HEK293 (cell line): ENCODE data around the gene ENAH.

Source experiments
- CTCF ChIA-PET: fragments of 350-600 bp; formaldehyde crosslinking; extraction: SDS; loops from one replicate; lab custom pipeline; 2021; ENCODE audit warnings: antibody characterized with exemption; lab: Yijun Ruan, JAX
- POLR2A ChIA-PET: fragments of 300-600 bp; formaldehyde crosslinking; extraction: SDS; loops from one replicate; lab custom pipeline; 2020; ENCODE audit warnings: antibody characterized with exemption, inconsistent platforms; lab: Yijun Ruan, JAX
- H3K27ac ChIP-seq: fragments of 200-500 bp; sonication (Bioruptor generic); 2 replicates; pipeline ENCODE4 v1.5.1; 2014; ENCODE audit warnings: low read depth, low read length, control low read depth, inconsistent platforms; ENCODE audit errors: extremely low read depth
- H3K36me3 ChIP-seq, 2 experiments: fragments of 200-500 bp in 1 of 2; sonication (Bioruptor generic) in 1 of 2; 1 replicate in 1 of 2; 2 replicates in 1 of 2; pipeline ENCODE4 v1.5.1; 2014 to 2017; ENCODE audit warnings: inconsistent platforms in 2 of 2, low read length in 2 of 2; ENCODE audit not compliant: control insufficient read depth in 2 of 2, insufficient read depth in 1 of 2
- H3K4me1 ChIP-seq: fragments of 200-500 bp; sonication (Bioruptor generic); 2 replicates; pipeline ENCODE4 v1.5.1; 2014; ENCODE audit warnings: mild to moderate bottlenecking, low read length, inconsistent platforms; ENCODE audit not compliant: control insufficient read depth, insufficient read depth
- H3K4me3 ChIP-seq: 2 replicates; pipeline ENCODE4 v1.5.1; 2011; ENCODE audit warnings: low read depth, mild to moderate bottlenecking, control low read depth, low read length, moderate library complexity
- H3K9me3 ChIP-seq: fragments of 200-500 bp; sonication (Bioruptor generic); 2 replicates; pipeline ENCODE4 v1.5.1; 2014; ENCODE audit warnings: low read depth, low read length, inconsistent platforms; ENCODE audit not compliant: control insufficient read depth, insufficient read depth
- EGR2 ChIP-seq: fragments of 450-650 bp; formaldehyde crosslinking; IDR thresholded peaks from 2 replicates; pipeline ENCODE4 v1.5.1; 2016; ENCODE audit warnings: low read depth, missing biosample characterization, missing genetic modification characterization
- FEZF1 ChIP-seq: fragments of 450-650 bp; formaldehyde crosslinking; IDR thresholded peaks from 2 replicates; pipeline ENCODE4 v1.5.1; 2016; ENCODE audit warnings: missing biosample characterization, missing genetic modification characterization
- GFI1B ChIP-seq: fragments of 450-650 bp; formaldehyde crosslinking; IDR thresholded peaks from 2 replicates; pipeline ENCODE4 v1.5.1; 2016; ENCODE audit warnings: missing biosample characterization, missing genetic modification characterization
- KLF16 ChIP-seq: fragments of 450-650 bp; formaldehyde crosslinking; IDR thresholded peaks from 2 replicates; pipeline ENCODE4 v1.5.1; 2017; ENCODE audit warnings: missing biosample characterization, missing genetic modification characterization
- MEIS1 ChIP-seq: sonication (generic); formaldehyde crosslinking; IDR thresholded peaks from 2 replicates; pipeline ENCODE4 v1.8.1; 2022; ENCODE audit warnings: missing genetic modification reagents, mild to moderate bottlenecking, borderline replicate concordance
- MYNN ChIP-seq: fragments of 450-650 bp; formaldehyde crosslinking; IDR thresholded peaks from 2 replicates; pipeline ENCODE4 v1.5.1; 2016; ENCODE audit warnings: missing biosample characterization, missing genetic modification characterization, borderline replicate concordance
- SETDB1 ChIP-seq: IDR thresholded peaks from one replicate; pipeline ENCODE4 v1.6.1; 2017; ENCODE audit warnings: mild to moderate bottlenecking, low read length, moderate library complexity, mixed read lengths; ENCODE audit not compliant: insufficient read length
- SP2 ChIP-seq: fragments of 450-650 bp; formaldehyde crosslinking; IDR thresholded peaks from 2 replicates; pipeline ENCODE4 v1.5.1; 2016; ENCODE audit warnings: missing biosample characterization, missing genetic modification characterization
- WT1 ChIP-seq: fragments of 450-650 bp; formaldehyde crosslinking; IDR thresholded peaks from 2 replicates; pipeline ENCODE4 v1.5.1; 2016; ENCODE audit warnings: missing biosample characterization, missing genetic modification characterization
- ZBTB1 ChIP-seq: fragments of 450-650 bp; formaldehyde crosslinking; IDR thresholded peaks from 2 replicates; pipeline ENCODE4 v1.5.1; 2016; ENCODE audit warnings: missing biosample characterization, missing genetic modification characterization
- ZBTB17 ChIP-seq: fragments of 450-650 bp; formaldehyde crosslinking; IDR thresholded peaks from 2 replicates; pipeline ENCODE4 v1.5.1; 2016; ENCODE audit warnings: missing biosample characterization, missing genetic modification characterization
- ZEB2 ChIP-seq: fragments of 450-650 bp; formaldehyde crosslinking; IDR thresholded peaks from 2 replicates; pipeline ENCODE4 v1.5.1; 2016; ENCODE audit warnings: missing biosample characterization, missing genetic modification characterization
- ZFP69B ChIP-seq: fragments of 450-650 bp; formaldehyde crosslinking; IDR thresholded peaks from 2 replicates; pipeline ENCODE4 v1.5.1; 2016; ENCODE audit warnings: missing biosample characterization, missing genetic modification characterization
- ZNF114 ChIP-seq: fragments of 450-650 bp; formaldehyde crosslinking; IDR thresholded peaks from 2 replicates; pipeline ENCODE4 v1.5.0; 2017; ENCODE audit warnings: missing biosample characterization, missing genetic modification characterization
- ZNF121 ChIP-seq: fragments of 450-650 bp; formaldehyde crosslinking; IDR thresholded peaks from 2 replicates; pipeline ENCODE4 v1.5.1; 2016; ENCODE audit warnings: missing biosample characterization, missing genetic modification characterization
- ZNF133 ChIP-seq: fragments of 450-650 bp; formaldehyde crosslinking; IDR thresholded peaks from 2 replicates; pipeline ENCODE4 v1.5.1; 2016; ENCODE audit warnings: missing biosample characterization, missing genetic modification characterization
- ZNF24 ChIP-seq: fragments of 450-650 bp; formaldehyde crosslinking; IDR thresholded peaks from 2 replicates; pipeline ENCODE4 v1.5.1; 2016; ENCODE audit warnings: missing biosample characterization, missing genetic modification characterization
- ZNF350 ChIP-seq: fragments of 450-650 bp; formaldehyde crosslinking; IDR thresholded peaks from 2 replicates; pipeline ENCODE4 v1.5.0; 2017; ENCODE audit warnings: missing biosample characterization, mild to moderate bottlenecking, missing genetic modification characterization
- ZNF501 ChIP-seq: fragments of 450-650 bp; formaldehyde crosslinking; IDR thresholded peaks from 2 replicates; pipeline ENCODE4 v1.5.1; 2016; ENCODE audit warnings: missing biosample characterization, missing genetic modification characterization
- ZNF529 ChIP-seq: fragments of 450-650 bp; formaldehyde crosslinking; IDR thresholded peaks from 2 replicates; pipeline ENCODE4 v1.5.1; 2017; ENCODE audit warnings: missing genetic modification characterization, missing biosample characterization; ENCODE audit not compliant: insufficient replicate concordance
- ZNF549 ChIP-seq: fragments of 450-650 bp; IDR thresholded peaks from 2 replicates; pipeline ENCODE4 v1.5.1; 2018; ENCODE audit warnings: missing biosample characterization, missing genetic modification characterization, mild to moderate bottlenecking, inconsistent platforms, moderate library complexity
- ZNF555 ChIP-seq: fragments of 450-650 bp; formaldehyde crosslinking; conservative IDR thresholded peaks from 2 replicates; pipeline ENCODE4 v1.5.1; 2017; ENCODE audit warnings: missing biosample characterization, mild to moderate bottlenecking, missing genetic modification characterization, inconsistent platforms
- ZNF571 ChIP-seq: fragments of 450-650 bp; formaldehyde crosslinking; IDR thresholded peaks from 2 replicates; pipeline ENCODE4 v1.5.0; 2017; ENCODE audit warnings: missing biosample characterization, missing genetic modification characterization
- ZNF623 ChIP-seq: fragments of 450-650 bp; formaldehyde crosslinking; IDR thresholded peaks from 2 replicates; pipeline ENCODE4 v1.5.1; 2016; ENCODE audit warnings: missing biosample characterization, missing genetic modification characterization
- ZNF747 ChIP-seq: fragments of 450-650 bp; formaldehyde crosslinking; IDR thresholded peaks from 2 replicates; pipeline ENCODE4 v1.5.1; 2016; ENCODE audit warnings: missing biosample characterization, missing genetic modification characterization
- ZSCAN16 ChIP-seq: fragments of 450-650 bp; formaldehyde crosslinking; IDR thresholded peaks from 2 replicates; pipeline ENCODE4 v1.5.1; 2016; ENCODE audit warnings: missing biosample characterization, missing genetic modification characterization
- TF ChIP-seq, protein P1 (sequence below): fragments of 450-650 bp; formaldehyde crosslinking; IDR thresholded peaks from 2 replicates; pipeline ENCODE4 v1.5.1; 2017; ENCODE audit warnings: missing biosample characterization, missing genetic modification characterization
- TF ChIP-seq, protein P2 (sequence below): fragments of 450-650 bp; formaldehyde crosslinking; IDR thresholded peaks from 2 replicates; pipeline ENCODE4 v1.5.1; 2016; ENCODE audit warnings: missing biosample characterization, missing genetic modification characterization
- TF ChIP-seq, protein P3 (sequence below): fragments of 450-650 bp; formaldehyde crosslinking; IDR thresholded peaks from 2 replicates; pipeline ENCODE4 v1.5.1; 2017; ENCODE audit warnings: missing biosample characterization, missing genetic modification characterization
- TF ChIP-seq, protein P4 (sequence below): fragments of 450-650 bp; formaldehyde crosslinking; optimal IDR thresholded peaks from 2 replicates; pipeline ENCODE3; 2016; ENCODE audit warnings: missing biosample characterization, mild to moderate bottlenecking, missing genetic modification characterization

ENAH gene

GRCh38 chr1:225598847-225599246 is 54.1 kb downstream of the ENAH start:
- H3K4me1 ChIP-seq = peaks cover 40% of the 10 kb centered on the region
- H3K4me3 ChIP-seq = no peak overlapping the region
- ChIA-PET POLR2A (interaction anchor here (1.0 kb wide), 1 partner anchor 13 kb away, joined by 6 read pairs; no protein-coding TSS in a partner anchor), CTCF (interaction anchor here (0.6 to 1.0 kb wide), 4 partner anchors 19 to 67 kb away, joined by 3 to 4 read pairs (median 3); no protein-coding TSS in a partner anchor)
- peak overlapping the region; percentile 2; the same call in 1 of the 2 replicates for H3K27ac ChIP-seq
- H3K9me3 ChIP-seq = no peaks in the 10 kb centered on the region; the same call in 1 of the 2 replicates
- H3K36me3 ChIP-seq = peaks cover 0 to 11% of the 10 kb centered on the region in 2 experiments; a peak in 2 of 3 replicates
- TF ChIP-seq WT1 (tag by site-specific recombination) (0 out of 2 replicates have a peak, but pooled peaks have one; percentile 22), ZNF121 (tag by site-specific recombination) (no peak), MYNN (tag by site-specific recombination) (no peak), ZNF350 (tag by site-specific recombination) (no peak), ZNF24 (no peak), ZNF529 (tag by site-specific recombination) (no peak), KLF16 (tag by site-specific recombination) (no peak), ZNF133 (tag by site-specific recombination) (no peak), MEIS1 (no peak), SP2 (no peak), ZNF623 (tag by site-specific recombination) (no peak), ZNF571 (tag by site-specific recombination) (no peak), GFI1B (tag by site-specific recombination) (no peak), ZSCAN16 (tag by site-specific recombination) (no peak), ZEB2 (tag by site-specific recombination) (0 out of 2 replicates have a peak, but pooled peaks have one; percentile 15), ZNF549 (tag by site-specific recombination) (no peak), ZNF747 (tag by site-specific recombination) (no peak), ZNF501 (tag by site-specific recombination) (no peak), ZBTB17 (tag by site-specific recombination) (no peak), ZNF555 (tag by site-specific recombination) (no peak), EGR2 (no peak), FEZF1 (tag by site-specific recombination) (0 out of 2 replicates have a peak, but pooled peaks have one; percentile 11), ZBTB1 (no peak), ZNF114 (tag by site-specific recombination) (no peak), SETDB1 (no peak), ZFP69B (no peak)
- TF ChIP-seq, protein P1, sequence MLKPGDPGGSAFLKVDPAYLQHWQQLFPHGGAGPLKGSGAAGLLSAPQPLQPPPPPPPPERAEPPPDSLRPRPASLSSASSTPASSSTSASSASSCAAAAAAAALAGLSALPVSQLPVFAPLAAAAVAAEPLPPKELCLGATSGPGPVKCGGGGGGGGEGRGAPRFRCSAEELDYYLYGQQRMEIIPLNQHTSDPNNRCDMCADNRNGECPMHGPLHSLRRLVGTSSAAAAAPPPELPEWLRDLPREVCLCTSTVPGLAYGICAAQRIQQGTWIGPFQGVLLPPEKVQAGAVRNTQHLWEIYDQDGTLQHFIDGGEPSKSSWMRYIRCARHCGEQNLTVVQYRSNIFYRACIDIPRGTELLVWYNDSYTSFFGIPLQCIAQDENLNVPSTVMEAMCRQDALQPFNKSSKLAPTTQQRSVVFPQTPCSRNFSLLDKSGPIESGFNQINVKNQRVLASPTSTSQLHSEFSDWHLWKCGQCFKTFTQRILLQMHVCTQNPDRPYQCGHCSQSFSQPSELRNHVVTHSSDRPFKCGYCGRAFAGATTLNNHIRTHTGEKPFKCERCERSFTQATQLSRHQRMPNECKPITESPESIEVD (tag by site-specific recombination) = no peak
- TF ChIP-seq, protein P2, sequence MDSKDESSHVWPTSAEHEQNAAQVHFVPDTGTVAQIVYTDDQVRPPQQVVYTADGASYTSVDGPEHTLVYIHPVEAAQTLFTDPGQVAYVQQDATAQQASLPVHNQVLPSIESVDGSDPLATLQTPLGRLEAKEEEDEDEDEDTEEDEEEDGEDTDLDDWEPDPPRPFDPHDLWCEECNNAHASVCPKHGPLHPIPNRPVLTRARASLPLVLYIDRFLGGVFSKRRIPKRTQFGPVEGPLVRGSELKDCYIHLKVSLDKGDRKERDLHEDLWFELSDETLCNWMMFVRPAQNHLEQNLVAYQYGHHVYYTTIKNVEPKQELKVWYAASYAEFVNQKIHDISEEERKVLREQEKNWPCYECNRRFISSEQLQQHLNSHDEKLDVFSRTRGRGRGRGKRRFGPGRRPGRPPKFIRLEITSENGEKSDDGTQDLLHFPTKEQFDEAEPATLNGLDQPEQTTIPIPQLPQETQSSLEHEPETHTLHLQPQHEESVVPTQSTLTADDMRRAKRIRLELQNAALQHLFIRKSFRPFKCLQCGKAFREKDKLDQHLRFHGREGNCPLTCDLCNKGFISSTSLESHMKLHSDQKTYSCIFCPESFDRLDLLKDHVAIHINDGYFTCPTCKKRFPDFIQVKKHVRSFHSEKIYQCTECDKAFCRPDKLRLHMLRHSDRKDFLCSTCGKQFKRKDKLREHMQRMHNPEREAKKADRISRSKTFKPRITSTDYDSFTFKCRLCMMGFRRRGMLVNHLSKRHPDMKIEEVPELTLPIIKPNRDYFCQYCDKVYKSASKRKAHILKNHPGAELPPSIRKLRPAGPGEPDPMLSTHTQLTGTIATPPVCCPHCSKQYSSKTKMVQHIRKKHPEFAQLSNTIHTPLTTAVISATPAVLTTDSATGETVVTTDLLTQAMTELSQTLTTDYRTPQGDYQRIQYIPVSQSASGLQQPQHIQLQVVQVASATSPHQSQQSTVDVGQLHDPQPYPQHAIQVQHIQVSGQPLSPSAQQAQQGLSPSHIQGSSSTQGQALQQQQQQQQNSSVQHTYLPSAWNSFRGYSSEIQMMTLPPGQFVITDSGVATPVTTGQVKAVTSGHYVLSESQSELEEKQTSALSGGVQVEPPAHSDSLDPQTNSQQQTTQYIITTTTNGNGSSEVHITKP (tag by site-specific recombination) = peak; percentile 31; the same call in 1 of the 2 replicates
- TF ChIP-seq, protein P3, sequence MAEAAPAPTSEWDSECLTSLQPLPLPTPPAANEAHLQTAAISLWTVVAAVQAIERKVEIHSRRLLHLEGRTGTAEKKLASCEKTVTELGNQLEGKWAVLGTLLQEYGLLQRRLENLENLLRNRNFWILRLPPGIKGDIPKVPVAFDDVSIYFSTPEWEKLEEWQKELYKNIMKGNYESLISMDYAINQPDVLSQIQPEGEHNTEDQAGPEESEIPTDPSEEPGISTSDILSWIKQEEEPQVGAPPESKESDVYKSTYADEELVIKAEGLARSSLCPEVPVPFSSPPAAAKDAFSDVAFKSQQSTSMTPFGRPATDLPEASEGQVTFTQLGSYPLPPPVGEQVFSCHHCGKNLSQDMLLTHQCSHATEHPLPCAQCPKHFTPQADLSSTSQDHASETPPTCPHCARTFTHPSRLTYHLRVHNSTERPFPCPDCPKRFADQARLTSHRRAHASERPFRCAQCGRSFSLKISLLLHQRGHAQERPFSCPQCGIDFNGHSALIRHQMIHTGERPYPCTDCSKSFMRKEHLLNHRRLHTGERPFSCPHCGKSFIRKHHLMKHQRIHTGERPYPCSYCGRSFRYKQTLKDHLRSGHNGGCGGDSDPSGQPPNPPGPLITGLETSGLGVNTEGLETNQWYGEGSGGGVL (tag by site-specific recombination) = no peak
- TF ChIP-seq, protein P4, sequence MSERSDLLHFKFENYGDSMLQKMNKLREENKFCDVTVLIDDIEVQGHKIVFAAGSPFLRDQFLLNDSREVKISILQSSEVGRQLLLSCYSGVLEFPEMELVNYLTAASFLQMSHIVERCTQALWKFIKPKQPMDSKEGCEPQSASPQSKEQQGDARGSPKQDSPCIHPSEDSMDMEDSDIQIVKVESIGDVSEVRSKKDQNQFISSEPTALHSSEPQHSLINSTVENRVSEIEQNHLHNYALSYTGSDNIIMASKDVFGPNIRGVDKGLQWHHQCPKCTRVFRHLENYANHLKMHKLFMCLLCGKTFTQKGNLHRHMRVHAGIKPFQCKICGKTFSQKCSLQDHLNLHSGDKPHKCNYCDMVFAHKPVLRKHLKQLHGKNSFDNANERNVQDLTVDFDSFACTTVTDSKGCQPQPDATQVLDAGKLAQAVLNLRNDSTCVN (tag by site-specific recombination) = no peak
